GM23338 (cell line): ENCODE measurements around the gene MICAL3.

Experiments used
- CTCF ChIP-seq, 2 experiments: fragments of 200-600 bp in 1 of 2; sonication (generic) in 1 of 2; conservative IDR thresholded peaks; 2 replicates each; pipeline versions ENCODE4 v1.5.1 to v1.6.1; 2016 to 2017; ENCODE audit warnings: antibody characterized with exemption in 2 of 2, low read depth in 2 of 2, mild to moderate bottlenecking in 2 of 2, moderate library complexity in 1 of 2
- EZH2 ChIP-seq: fragments of 200-600 bp; sonication (generic); IDR thresholded peaks from one replicate; pipeline ENCODE4 v1.8.0; 2017; ENCODE audit warnings: antibody characterized with exemption, mild to moderate bottlenecking, low read depth; ENCODE audit not compliant: unreplicated experiment
- EZH2phosphoT487 ChIP-seq: fragments of 200-600 bp; sonication (generic); IDR thresholded peaks from one replicate; pipeline ENCODE4 v1.8.1; 2018; ENCODE audit warnings: antibody characterized with exemption; ENCODE audit not compliant: unreplicated experiment
- STAT1 ChIP-seq: IDR thresholded peaks from one replicate; pipeline ENCODE4 v1.6.1; 2016; ENCODE audit warnings: antibody characterized with exemption; ENCODE audit not compliant: unreplicated experiment

GRCh38 chr22:17990942-17991341 lies 33.4 kb downstream of the MICAL3 start:
- no peak for TF ChIP-seq CTCF (conservative IDR thresholded peaks at IDR 0.05; ENCODE audit: low read depth in 2 of 2)
- TF ChIP-seq EZH2: no peak
- no peak for TF ChIP-seq EZH2phosphoT487
- no peak for TF ChIP-seq STAT1
